ENCODE measurements around the gene SPEM3.

The SPEM3 gene

GRCh38 chr17:7426896-7427489, 1.7 kb upstream of the SPEM3 start:
- H3K4me3 ChIP-seq (replicated peaks in 1 of 2; ENCODE audit: low read depth in 2 of 2, low read length in 2 of 2): no peak overlapping the region
- no peak for DNase-seq (ENCODE audit: low read depth in 2 of 2)
- TF ChIP-seq, protein P1, sequence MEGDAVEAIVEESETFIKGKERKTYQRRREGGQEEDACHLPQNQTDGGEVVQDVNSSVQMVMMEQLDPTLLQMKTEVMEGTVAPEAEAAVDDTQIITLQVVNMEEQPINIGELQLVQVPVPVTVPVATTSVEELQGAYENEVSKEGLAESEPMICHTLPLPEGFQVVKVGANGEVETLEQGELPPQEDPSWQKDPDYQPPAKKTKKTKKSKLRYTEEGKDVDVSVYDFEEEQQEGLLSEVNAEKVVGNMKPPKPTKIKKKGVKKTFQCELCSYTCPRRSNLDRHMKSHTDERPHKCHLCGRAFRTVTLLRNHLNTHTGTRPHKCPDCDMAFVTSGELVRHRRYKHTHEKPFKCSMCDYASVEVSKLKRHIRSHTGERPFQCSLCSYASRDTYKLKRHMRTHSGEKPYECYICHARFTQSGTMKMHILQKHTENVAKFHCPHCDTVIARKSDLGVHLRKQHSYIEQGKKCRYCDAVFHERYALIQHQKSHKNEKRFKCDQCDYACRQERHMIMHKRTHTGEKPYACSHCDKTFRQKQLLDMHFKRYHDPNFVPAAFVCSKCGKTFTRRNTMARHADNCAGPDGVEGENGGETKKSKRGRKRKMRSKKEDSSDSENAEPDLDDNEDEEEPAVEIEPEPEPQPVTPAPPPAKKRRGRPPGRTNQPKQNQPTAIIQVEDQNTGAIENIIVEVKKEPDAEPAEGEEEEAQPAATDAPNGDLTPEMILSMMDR (IDR thresholded peaks at IDR 0.05; ENCODE audit: low read depth, low read length): no peak

DNA sequence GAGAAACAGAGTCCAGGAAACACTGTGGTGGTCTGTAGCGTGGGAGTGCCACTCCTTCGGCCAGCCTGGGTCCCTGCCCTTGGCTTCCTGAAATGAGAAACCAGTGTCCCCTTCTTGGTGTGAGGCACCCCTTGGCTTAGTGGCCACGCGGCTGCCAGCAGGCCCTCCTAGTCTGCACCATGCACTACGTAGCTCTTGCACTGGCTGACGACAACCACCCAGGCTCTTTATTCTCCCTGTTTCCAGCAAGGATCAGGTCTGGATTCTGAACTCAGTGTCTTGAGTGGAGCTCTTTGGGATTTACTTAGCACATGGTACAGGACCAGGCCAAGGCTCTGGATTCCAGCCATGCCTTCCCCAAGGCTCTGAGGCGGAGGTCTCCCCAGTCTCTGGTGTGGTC, 1.1 kb upstream of the SPEM3 start:
- TF ChIP-seq, protein P1 (IDR thresholded peaks at IDR 0.05; ENCODE audit: low read depth, low read length): no peak
- no peak for DNase-seq (ENCODE audit: low read depth in 2 of 2)

DNA sequence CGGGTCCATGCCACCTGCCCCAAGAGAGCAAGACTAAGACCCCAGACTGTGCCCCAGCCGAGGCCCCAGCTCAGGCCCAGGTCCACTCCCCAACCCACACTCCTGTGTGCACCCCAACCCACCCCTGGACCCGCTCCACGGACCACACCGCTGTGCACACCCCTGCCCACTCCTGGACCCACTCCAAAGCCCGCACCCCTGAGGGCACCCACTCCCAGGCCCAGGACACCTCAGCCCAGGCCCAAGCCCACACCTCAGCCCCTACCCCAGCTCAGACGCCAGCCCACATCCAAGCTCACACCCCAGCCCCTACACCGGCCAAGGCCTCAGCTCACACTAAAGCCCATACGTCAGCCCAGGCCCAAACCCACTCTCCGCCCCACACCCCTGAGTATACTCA, 1.1 kb downstream of the SPEM3 start:
- no peak for DNase-seq (ENCODE audit: low read depth in 2 of 2)
- no peak overlapping the region for H3K4me3 ChIP-seq (replicated peaks in 1 of 2; ENCODE audit: low read depth in 2 of 2, low read length in 2 of 2)
- TF ChIP-seq, protein P1 (IDR thresholded peaks at IDR 0.05; ENCODE audit: low read depth, low read length): no peak

More for the DNA sequence above, 1.1 kb upstream of the SPEM3 start:
- H3K4me3 ChIP-seq (replicated peaks in 1 of 2; ENCODE audit: low read depth in 2 of 2, low read length in 2 of 2): no peak overlapping the region

DNA sequence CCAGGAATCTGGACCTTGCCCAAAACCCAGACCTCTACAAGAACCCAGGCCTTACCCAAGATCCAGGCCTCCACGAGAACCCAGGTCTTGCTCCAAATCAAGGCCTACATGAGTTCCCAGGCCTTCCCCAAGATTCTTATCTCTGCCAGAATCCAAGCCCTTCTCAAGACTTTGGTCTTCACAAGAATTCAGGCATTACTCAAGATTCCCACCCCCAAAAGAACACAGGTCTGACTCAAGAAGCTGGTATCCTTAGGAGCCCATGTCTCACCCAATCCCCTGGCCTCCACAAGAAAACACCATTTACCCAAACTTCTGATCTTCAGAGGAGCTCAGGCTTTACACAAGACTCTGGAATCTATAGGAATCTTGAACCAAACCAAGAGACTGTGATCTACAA, 2.6 kb downstream of the SPEM3 start:
- H3K4me3 ChIP-seq (replicated peaks in 1 of 2; ENCODE audit: low read depth in 2 of 2, low read length in 2 of 2): no peak overlapping the region
- TF ChIP-seq, protein P1 (IDR thresholded peaks at IDR 0.05; ENCODE audit: low read depth, low read length): no peak
- DNase-seq (ENCODE audit: low read depth in 2 of 2): no peak

DNA sequence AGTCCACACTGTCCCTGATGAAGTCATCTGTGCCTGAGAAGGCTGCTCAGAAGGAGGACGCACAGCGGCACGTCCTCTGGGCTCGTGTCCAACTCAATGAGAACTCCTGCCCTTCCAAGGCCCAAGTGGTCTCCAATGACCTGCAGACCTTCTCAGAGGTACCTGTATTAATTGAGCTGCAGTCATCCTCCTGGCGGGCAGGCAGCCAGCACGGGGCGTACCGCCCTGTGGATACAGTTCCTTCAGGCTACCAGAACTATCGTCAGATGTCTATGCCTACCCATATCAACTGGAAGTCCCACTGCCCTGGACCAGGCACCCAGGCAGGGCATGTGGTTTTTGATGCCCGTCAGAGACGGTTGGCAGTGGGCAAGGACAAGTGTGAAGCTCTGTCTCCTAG, 3.6 kb downstream of the SPEM3 start:
- DNase-seq (ENCODE audit: low read depth in 2 of 2): no peak
- TF ChIP-seq, protein P1 (IDR thresholded peaks at IDR 0.05; ENCODE audit: low read depth, low read length): no peak
- H3K4me3 ChIP-seq (replicated peaks in 1 of 2; ENCODE audit: low read depth in 2 of 2, low read length in 2 of 2): no peak overlapping the region

DNA sequence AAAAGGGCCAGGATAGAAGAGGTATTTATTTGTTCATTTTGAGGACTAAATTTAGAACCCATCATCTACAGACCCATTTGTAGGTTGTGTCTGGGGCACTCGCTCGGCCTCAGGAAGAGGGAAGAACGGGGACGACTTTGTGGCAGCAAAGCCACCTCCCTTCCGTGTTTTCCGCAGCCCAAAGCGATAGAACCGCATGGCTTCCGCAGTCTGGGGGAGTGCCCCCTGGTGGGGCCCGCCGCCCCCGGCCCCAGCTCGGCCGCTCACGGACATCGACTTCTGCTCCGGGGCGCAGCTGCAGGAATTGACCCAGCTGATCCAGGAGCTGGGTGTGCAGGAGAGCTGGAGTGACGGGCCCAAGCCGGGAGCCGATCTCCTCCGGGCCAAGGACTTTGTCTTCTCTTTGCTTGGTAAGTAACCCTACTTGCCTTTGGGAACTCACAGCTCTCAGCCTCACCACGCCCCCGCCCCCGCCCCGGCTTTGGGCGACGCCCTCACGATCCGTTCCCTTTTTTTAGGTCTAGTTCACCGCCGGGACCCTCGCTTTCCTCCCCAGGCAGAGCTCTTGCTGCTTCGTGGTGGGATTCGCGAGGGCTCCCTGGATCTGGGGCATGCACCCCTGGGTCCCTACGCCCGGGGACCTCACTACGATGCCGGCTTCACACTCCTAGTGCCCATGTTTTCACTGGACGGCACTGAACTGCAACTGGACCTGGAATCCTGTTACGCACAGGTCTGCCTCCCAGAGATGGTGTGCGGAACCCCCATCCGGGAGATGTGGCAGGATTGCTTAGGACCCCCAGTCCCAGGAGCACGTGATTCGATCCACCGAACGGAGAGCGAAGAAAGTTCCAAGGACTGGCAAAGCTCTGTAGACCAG, 7.3 kb downstream of the SPEM3 start:
- no peak for DNase-seq (ENCODE audit: low read depth in 2 of 2)
- peak overlapping the region; percentile 43 to 44 for H3K4me3 ChIP-seq (replicated peaks in 1 of 2; ENCODE audit: low read depth in 2 of 2, low read length in 2 of 2)
- TF ChIP-seq, protein P1 (IDR thresholded peaks at IDR 0.05; ENCODE audit: low read depth, low read length): no peak
